Body of pancreas (tissue), 4 donors: Measurements from ENCODE around the gene RNF25. TPM values are rescaled to one million over a fixed set of nuclear protein-coding genes. Genes with fewer than 3 reads are reported as not detected.

Experiments used
- ATAC-seq: fragments of 150-250 bp; one replicate; pipeline ENCODE4 v1.9.1; 2016
- DNase-seq, 4 donors: peaks; one replicate each; pipeline ENCODE4 v3.0.0-alpha.2; 2019
- H3K27ac ChIP-seq, 4 donors: fragments of 200-600 bp; sonication (generic); 1 replicate in 3 of 4; 2 replicates in 1 of 4; pipeline versions ENCODE4 v1.5.1 to v1.6.1; 2016 to 2019; ENCODE audit warnings: mild to moderate bottlenecking in 1 of 4, mixed read lengths in 1 of 4, moderate library complexity in 1 of 4
- H3K27me3 ChIP-seq, 2 donors: fragments of 200-600 bp; sonication (generic); one replicate each; pipeline ENCODE4 v1.6.0; 2016; ENCODE audit warnings: mild to moderate bottlenecking in 1 of 2
- H3K36me3 ChIP-seq, 2 donors: fragments of 200-600 bp; sonication (generic); replicated peaks in 1 of 2; 2 replicates each; pipeline ENCODE4 v1.5.1; 2016; ENCODE audit warnings: low read depth in 2 of 2; ENCODE audit not compliant: insufficient read depth in 1 of 2
- H3K4me1 ChIP-seq: fragments of 200-600 bp; sonication (generic); one replicate; pipeline ENCODE4 v1.6.0; 2016
- H3K4me3 ChIP-seq, 2 donors: fragments of 200-600 bp; sonication (generic); 1 replicate in 1 of 2; 2 replicates in 1 of 2; pipeline ENCODE4 v1.5.1; 2016 to 2019
- H3K9me3 ChIP-seq, 3 donors: fragments of 200-600 bp; sonication (generic); 1 replicate in 2 of 3; 2 replicates in 1 of 3; pipeline ENCODE4 v1.5.1; 2016
- CTCF ChIP-seq, 7 experiments: fragments of 450-650 bp in 4 of 7; fragments of 200-600 bp in 3 of 7; sonication (generic) in 3 of 7; IDR thresholded peaks; one replicate each; pipeline ENCODE4 v1.5.1; 2016 to 2019; ENCODE audit warnings: antibody characterized with exemption in 7 of 7
- POLR2A ChIP-seq, 3 donors: fragments of 450-650 bp; IDR thresholded peaks; one replicate each; pipeline ENCODE4 v1.6.1; 2016; ENCODE audit warnings: antibody characterized with exemption in 3 of 3, mild to moderate bottlenecking in 2 of 3
- WGBS, 2 donors: methylation state at CpG; one replicate each; pipeline ENCODE4 v1.1.5; 2017; 5-methylcytosine and 5-hydroxymethylcytosine counted together
- intact Hi-C: fragments of 100-400 bp; cut with DNase I; formaldehyde crosslinking; loops from one replicate; pipeline ENCODE4 v1.15.1; 2023
- total RNA-seq, 2 donors: library from RNA; depleted of rRNA; stranded (reverse); fragments of >200 nt; gene quantifications; one replicate each; pipeline ENCODE4 v1.1.0, GENCODE V29; 2016

The RNF25 gene
- total RNA-seq, 2 donors from 2014 or later, result 3.0 to 14.8 TPM

DNA sequence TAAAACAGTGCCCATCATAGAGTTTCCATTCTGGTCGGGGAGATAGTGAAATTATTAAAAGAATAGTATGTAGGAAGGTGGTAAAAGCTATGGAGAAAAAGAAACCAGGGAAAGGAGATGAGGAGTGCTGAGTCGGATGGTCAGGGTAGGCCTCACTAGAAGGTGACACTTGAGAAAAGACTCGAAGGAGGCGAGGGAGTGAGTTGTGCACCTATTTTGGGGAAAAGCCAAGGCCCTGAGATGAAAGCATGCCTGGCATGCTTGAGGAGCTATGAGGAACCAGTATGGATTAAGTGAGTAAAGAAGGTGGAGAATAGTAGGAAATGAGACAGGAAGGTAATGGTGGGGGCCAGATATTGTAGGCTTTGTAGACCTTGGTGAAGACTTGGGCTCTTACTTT lies 31.5 kb upstream of the RNF25 start:
- Histone ChIP-seq H3K9me3 (no peaks in the 10 kb centered on the region), H3K4me3 (no peak overlapping the region), H3K4me1 (no peaks in the 10 kb centered on the region), H3K36me3 (peaks cover 0 to 2% of the 10 kb centered on the region in 2 donors), H3K27ac (no peak overlapping the region), H3K27me3 (no peaks in the 10 kb centered on the region)
- intact Hi-C loops, result loop anchor here (10.0 kb wide), 1 partner anchor 151 kb away; the partner anchor contains the start of gene WNT6
- no peak for DNase-seq
- 69 to 71% methylated on average over 4 of the region's 4 CpGs for WGBS, 2 donors
- TF ChIP-seq POLR2A (IDR thresholded peaks at IDR 0.05) (no peak), CTCF (IDR thresholded peaks at IDR 0.05) (no peak)
- ATAC-seq, result no peak

- no peaks in the 10 kb centered on the region for H3K27me3 ChIP-seq
- no peak overlapping the region for H3K4me3 ChIP-seq
- no peak overlapping the region for H3K27ac ChIP-seq
- H3K9me3 ChIP-seq, result no peaks in the 10 kb centered on the region
- DNase-seq (no peak), ATAC-seq (no peak)
- TF ChIP-seq POLR2A (IDR thresholded peaks at IDR 0.05), result no peak
- TF ChIP-seq CTCF (IDR thresholded peaks at IDR 0.05), result no peak
- intact Hi-C loops, result loop anchor here (10.0 kb wide), 1 partner anchor 153 kb away; the partner anchor contains the start of gene WNT6
- H3K36me3 ChIP-seq, result peaks cover 0 to 2% of the 10 kb centered on the region in 2 donors
- H3K4me1 ChIP-seq, result no peaks in the 10 kb centered on the region
- 84 to 88% methylated on average over 2 of the region's 2 CpGs for WGBS, 2 donors
Observed at GRCh38 chr2:218701806-218702205, 30.0 kb upstream of the RNF25 start.

GRCh38 chr2:218698885-218699284 lies 27.1 kb upstream of the RNF25 start:
- Histone ChIP-seq H3K9me3 (no peaks in the 10 kb centered on the region), H3K36me3 (peaks cover 0 to 3% of the 10 kb centered on the region in 2 donors), H3K27ac (no peak overlapping the region), H3K27me3 (no peaks in the 10 kb centered on the region), H3K4me1 (no peaks in the 10 kb centered on the region), H3K4me3 (no peak overlapping the region)
- DNase-seq, result no peak
- intact Hi-C loops, result no loop called here
- no peak for ATAC-seq
- 94% methylated on average over 8 of the region's 8 CpGs; no CpG with 5 or more reads in 1 of the 2 donors for WGBS, 2 donors
- TF ChIP-seq POLR2A (IDR thresholded peaks at IDR 0.05), result no peak

DNA sequence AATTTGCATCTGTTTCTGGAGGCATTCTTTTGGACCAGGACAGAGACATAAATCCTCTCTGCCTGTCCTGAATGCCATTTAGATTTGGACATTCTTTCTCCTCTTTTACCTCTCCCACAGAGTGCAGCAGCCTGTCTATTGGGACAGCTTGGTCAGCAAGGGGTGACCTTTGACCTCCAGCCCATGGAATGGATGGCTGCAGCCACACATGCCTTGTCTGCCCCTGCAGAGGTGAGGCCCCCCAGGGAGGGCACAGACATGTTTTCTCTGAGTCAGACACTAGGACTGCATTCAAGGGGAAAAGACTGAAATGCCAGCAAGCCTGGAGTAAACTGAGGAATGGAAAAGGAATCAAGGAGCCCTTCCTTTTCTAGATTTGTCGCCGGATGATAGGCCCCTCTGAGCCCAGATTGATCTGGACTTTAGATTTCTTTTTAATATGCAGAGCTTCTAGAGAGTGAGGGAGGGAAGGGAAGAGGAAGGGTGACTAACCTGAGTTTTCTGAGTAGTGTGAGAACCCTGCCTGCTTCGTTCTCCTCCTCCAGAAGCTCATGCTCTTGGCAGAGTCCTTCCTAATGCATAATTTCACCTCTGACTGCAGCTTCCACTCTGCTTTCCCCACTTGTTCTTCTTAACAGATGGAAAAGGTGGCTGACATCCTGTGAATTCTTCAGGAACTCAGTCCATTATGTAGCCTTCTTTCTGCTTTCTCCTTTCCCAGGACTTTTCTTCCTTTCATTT lies 22.8 kb upstream of the RNF25 start:
- Histone ChIP-seq H3K4me3 (no peak overlapping the region), H3K9me3 (no peaks in the 10 kb centered on the region), H3K4me1 (no peaks in the 10 kb centered on the region), H3K27ac (no peak overlapping the region), H3K36me3 (peaks cover 0 to 23% of the 10 kb centered on the region in 2 donors), H3K27me3 (no peaks in the 10 kb centered on the region)
- ATAC-seq (no peak), DNase-seq (no peak)
- WGBS, 2 donors, result 90 to 94% methylated on average over 3 of the region's 3 CpGs
- TF ChIP-seq POLR2A (IDR thresholded peaks at IDR 0.05) (no peak), CTCF (IDR thresholded peaks at IDR 0.05) (no peak)
- intact Hi-C loops, result no loop called here

- Histone ChIP-seq H3K27me3 (no peaks in the 10 kb centered on the region), H3K27ac (no peak overlapping the region), H3K4me3 (no peak overlapping the region), H3K9me3 (no peaks in the 10 kb centered on the region), H3K36me3 (peaks cover 0 to 23% of the 10 kb centered on the region in 2 donors), H3K4me1 (no peaks in the 10 kb centered on the region)
- no peak for ATAC-seq
- intact Hi-C loops, result no loop called here
- DNase-seq, result no peak
- no peak for TF ChIP-seq POLR2A (IDR thresholded peaks at IDR 0.05)
- no peak for TF ChIP-seq CTCF (IDR thresholded peaks at IDR 0.05)
Observed at GRCh38 chr2:218691234-218691633, 19.4 kb upstream of the RNF25 start.
